Stimulated activated effector memory CD8-positive, alpha-beta T cell treated with anti-CD3 and anti-CD28 coated beads, Interleukin-12 subunit alpha, Interleukin-12 subunit beta, amount 100 ng/mL, for 72 hours (primary cell): ENCODE results near the gene ZNF576.
A peak's percentile ranks its signal among the peaks of the same experiment; 100 is the strongest.
"Not testable (repeated sequence)": the region's sequence is repeated elsewhere in the genome, so short reads cannot be mapped to it uniquely, and the experiment has no call there.

Experiments
- ATAC-seq: fragments of 150-1000 bp; cut with Tn5 transposase; 2 replicates; pipeline ENCODE4 v1.10.0; 2021
- DNase-seq, 2 donors: peaks; one replicate each; pipeline ENCODE4 v3.0.0; 2021 to 2022; ENCODE audit warnings: low spot score in 2 of 2
- H3K27ac Mint-ChIP-seq: one replicate; pipeline ENCODE4 v1.8.0; 2022; ENCODE audit warnings: mild to moderate bottlenecking, mixed read lengths
- H3K36me3 Mint-ChIP-seq: one replicate; pipeline ENCODE4 v1.8.0; 2022; ENCODE audit warnings: mild to moderate bottlenecking, mixed read lengths
- H3K4me1 Mint-ChIP-seq: one replicate; pipeline ENCODE4 v1.8.0; 2022; ENCODE audit warnings: mixed read lengths
- H3K4me3 Mint-ChIP-seq: one replicate; pipeline ENCODE4 v1.8.0; 2022; ENCODE audit warnings: mild to moderate bottlenecking, mixed read lengths
- H3K9me3 Mint-ChIP-seq: one replicate; pipeline ENCODE4 v1.8.0; 2022; ENCODE audit warnings: mixed read lengths

The ZNF576 gene

GRCh38 chr19:43563816-43564457 is 32.5 kb upstream of the ZNF576 start:
- peak overlapping the region; percentile 57 for H3K4me3 Mint-ChIP-seq
- peaks cover 53% of the 10 kb centered on the region for H3K4me1 Mint-ChIP-seq
- no peak for DNase-seq
- ATAC-seq, result no peak
- no peaks in the 10 kb centered on the region for H3K9me3 Mint-ChIP-seq
- H3K27ac Mint-ChIP-seq, result peak overlapping the region; percentile 93
- peaks cover 46% of the 10 kb centered on the region for H3K36me3 Mint-ChIP-seq

- peak overlapping the region; percentile 93 for H3K27ac Mint-ChIP-seq
- peaks cover 55% of the 10 kb centered on the region for H3K4me1 Mint-ChIP-seq
- ATAC-seq (no peak), DNase-seq (no peak)
- H3K4me3 Mint-ChIP-seq, result no peak overlapping the region
- peaks cover 38% of the 10 kb centered on the region for H3K36me3 Mint-ChIP-seq
- no peaks in the 10 kb centered on the region for H3K9me3 Mint-ChIP-seq
Measured at GRCh38 chr19:43564800-43565199, 31.6 kb upstream of the ZNF576 start.

- no peak for DNase-seq
- H3K4me3 Mint-ChIP-seq, result no peak overlapping the region
- no peak for ATAC-seq
- no peaks in the 10 kb centered on the region for H3K9me3 Mint-ChIP-seq
- no peaks in the 10 kb centered on the region for H3K36me3 Mint-ChIP-seq
- H3K4me1 Mint-ChIP-seq, result peaks cover 36% of the 10 kb centered on the region
- peak overlapping the region; percentile 65 for H3K27ac Mint-ChIP-seq
Measured at GRCh38 chr19:43569657-43570056, 26.7 kb upstream of the ZNF576 start.

DNA sequence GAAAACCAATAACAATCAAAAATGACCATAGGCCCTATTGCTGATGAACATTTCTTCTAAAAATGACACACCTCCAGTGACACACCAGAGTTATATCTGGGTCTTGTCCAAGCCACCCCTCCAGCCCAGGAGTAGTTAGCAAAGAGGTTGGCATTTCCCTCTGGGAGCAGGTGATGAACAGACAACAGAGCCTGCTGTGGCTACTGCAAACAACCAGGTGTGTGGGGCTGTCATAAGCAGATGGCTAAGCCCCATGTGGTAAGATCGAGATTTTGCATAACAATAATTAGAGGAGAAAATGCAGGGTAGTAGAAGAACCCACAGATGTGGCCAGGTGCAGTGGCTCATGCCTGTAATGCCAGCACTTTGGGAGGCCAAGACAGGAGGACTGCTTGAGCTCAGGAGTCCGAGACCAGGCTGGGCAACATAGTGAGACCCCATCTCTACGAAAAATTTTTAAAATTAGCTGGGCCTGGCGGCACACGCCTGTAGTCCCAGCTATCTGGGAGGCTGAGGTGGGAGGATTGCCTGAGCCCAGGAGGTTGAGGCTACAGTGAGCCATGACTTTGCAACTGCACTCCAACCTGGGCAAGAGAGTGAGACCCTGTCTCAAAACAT is 26.1 kb upstream of the ZNF576 start:
- Mint-ChIP-seq H3K4me1 (peaks cover 36% of the 10 kb centered on the region), H3K36me3 (peaks cover 4% of the 10 kb centered on the region), H3K9me3 (no peaks in the 10 kb centered on the region), H3K4me3 (no peak overlapping the region), H3K27ac (peak overlapping the region; percentile 65)
- ATAC-seq (no peak), DNase-seq (no peak)

GRCh38 chr19:43572171-43572588 is 24.2 kb upstream of the ZNF576 start:
- Mint-ChIP-seq H3K9me3 (no peaks in the 10 kb centered on the region), H3K27ac (peak overlapping the region; percentile 76), H3K36me3 (peaks cover 10% of the 10 kb centered on the region), H3K4me3 (no peak overlapping the region), H3K4me1 (peaks cover 47% of the 10 kb centered on the region)
- ATAC-seq (no peak), DNase-seq (no peak)

DNA sequence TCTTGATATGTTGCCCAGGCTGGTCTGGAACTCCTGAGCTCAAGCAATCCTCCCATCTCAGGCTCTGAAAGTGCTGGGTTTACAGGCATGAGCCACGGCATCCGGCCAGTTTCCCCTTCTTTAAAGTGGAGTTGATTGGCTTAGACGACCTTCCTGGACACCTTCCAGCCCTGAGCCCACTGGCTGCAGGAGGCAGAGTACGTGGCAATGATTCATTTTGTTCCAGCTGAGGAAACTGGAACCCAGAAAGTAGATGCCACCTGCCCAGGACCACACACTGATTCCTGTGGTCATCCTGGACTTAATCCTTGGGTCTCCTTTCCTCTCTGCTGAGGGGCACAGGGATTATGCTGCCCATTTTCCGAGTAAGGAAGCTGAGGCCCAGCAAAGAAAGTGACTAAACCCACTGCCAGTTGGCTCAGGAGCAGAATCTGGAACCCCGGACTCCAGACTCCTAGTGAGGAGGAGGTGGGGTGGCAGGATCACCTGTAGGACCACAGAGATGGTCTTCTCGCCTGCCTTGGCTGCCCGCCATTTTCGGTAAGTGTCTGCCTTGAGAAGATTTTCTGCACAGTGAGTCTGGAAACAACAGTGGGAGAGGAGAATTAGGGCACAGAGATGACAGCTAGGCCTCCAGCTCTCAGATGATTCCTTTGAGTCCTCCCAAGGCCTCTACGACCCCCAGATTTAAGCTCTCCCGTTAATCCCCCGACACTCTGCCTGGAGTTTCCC is 21.8 kb upstream of the ZNF576 start:
- peaks cover 15% of the 10 kb centered on the region for H3K36me3 Mint-ChIP-seq
- no peak for ATAC-seq
- peaks cover 62% of the 10 kb centered on the region for H3K4me1 Mint-ChIP-seq
- no peak for DNase-seq
- no peaks in the 10 kb centered on the region for H3K9me3 Mint-ChIP-seq
- peak overlapping the region; percentile 99 for H3K4me3 Mint-ChIP-seq
- H3K27ac Mint-ChIP-seq, result peak overlapping the region; percentile 98

- peak within 1 kb of the TSS; percentile 99 for H3K4me3 Mint-ChIP-seq
- H3K4me1 Mint-ChIP-seq, result peaks cover 62% of the 10 kb centered on the region
- DNase-seq, result peak; percentile 77 to 94
- ATAC-seq, result peak; percentile 99
- H3K27ac Mint-ChIP-seq, result peak within 1 kb of the TSS; percentile 98
- H3K9me3 Mint-ChIP-seq, result no peaks in the 10 kb centered on the region
- H3K36me3 Mint-ChIP-seq, result peaks cover 15% of the 10 kb centered on the region
Measured at GRCh38 chr19:43575156-43575950, 21.0 kb upstream of the ZNF576 start, which contains the start of the genes PINLYP and XRCC1. TSS of gene PINLYP (plus strand) at chr19:43575801. CDS start at chr19:43577192, 1,391 bp downstream. TSS of gene XRCC1 (minus strand) at chr19:43575527. CDS start at chr19:43575458, 69 bp downstream.

DNA sequence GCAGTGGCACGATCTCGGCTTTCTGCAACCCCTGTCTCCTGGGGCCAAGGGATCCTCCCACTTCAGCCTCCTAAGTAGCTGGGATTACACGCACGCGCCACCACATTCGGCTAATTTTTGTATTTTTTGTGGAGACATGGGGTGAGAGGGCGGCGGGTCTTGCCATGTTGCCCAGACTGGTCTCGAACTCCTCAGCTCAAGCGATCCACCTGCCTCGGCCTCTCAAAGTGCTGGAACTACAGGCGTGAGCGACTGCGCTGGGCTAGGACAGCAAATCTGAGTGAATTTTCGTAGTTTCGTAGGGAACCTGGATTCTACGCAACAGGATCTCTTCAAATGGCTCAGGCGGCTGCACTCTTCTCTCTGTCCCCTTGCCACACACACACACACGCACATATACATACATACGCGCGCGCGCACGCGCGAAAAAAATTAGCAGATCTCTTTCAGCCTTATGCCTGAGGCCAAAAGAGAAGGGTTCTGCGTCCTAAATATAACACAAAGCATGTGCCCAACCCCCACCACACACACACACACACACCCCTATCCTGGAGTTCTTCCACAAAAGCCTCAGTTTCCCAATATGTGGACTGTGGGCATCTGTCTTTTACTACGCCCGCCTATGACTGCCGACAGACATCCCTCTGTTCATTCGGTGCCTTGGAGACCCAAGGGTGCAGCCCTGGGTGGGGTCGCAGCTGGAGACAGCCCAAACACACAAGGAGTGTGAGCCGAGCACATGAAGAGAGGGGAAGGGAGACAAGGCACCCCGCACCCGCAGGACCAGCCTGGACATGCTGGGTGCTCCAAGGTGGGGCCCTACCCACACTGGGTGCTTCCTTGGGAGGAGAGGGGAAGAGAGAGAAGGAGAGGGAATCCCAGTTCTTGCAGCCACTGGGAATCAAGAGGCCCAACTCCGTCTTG is 20.2 kb upstream of the ZNF576 start:
- Mint-ChIP-seq H3K4me3 (peak overlapping the region; percentile 99), H3K27ac (peak overlapping the region; percentile 98), H3K36me3 (peaks cover 15% of the 10 kb centered on the region), H3K9me3 (no peaks in the 10 kb centered on the region), H3K4me1 (peaks cover 58% of the 10 kb centered on the region)
- DNase-seq (no peak), ATAC-seq (no peak)

DNA sequence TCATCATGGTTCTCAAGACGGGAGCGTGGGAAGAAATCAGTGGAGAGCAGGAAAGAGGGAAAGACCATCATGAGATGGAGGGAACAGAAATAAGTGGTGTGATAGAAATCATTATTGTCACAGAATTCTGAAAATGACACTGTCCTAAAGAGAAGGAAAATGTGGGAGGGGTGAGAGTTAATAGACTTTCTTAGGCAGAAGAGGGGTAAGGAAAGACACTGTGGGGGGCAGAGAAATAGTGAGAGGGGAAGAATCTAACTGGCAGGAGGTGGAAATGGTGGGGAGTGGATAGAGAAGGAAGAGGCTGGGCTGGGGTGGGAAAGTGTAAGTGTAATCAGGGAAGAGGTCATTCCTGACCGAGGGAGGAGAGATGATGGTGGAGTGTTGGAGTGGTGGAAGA is 17.6 kb upstream of the ZNF576 start:
- Mint-ChIP-seq H3K9me3 (no peaks in the 10 kb centered on the region), H3K4me1 (peaks cover 48% of the 10 kb centered on the region), H3K4me3 (peak overlapping the region; percentile 75), H3K27ac (peak overlapping the region; percentile 44), H3K36me3 (peaks cover 15% of the 10 kb centered on the region)
- ATAC-seq (no peak), DNase-seq (no peak)

GRCh38 chr19:43581467-43581866 is 14.9 kb upstream of the ZNF576 start:
- H3K4me3 Mint-ChIP-seq, result peak overlapping the region; percentile 75
- peaks cover 13% of the 10 kb centered on the region for H3K36me3 Mint-ChIP-seq
- H3K27ac Mint-ChIP-seq, result peak overlapping the region; percentile 8
- DNase-seq (no peak), ATAC-seq (no peak)
- H3K4me1 Mint-ChIP-seq, result peaks cover 43% of the 10 kb centered on the region
- H3K9me3 Mint-ChIP-seq, result no peaks in the 10 kb centered on the region

- Mint-ChIP-seq H3K36me3 (peaks cover 13% of the 10 kb centered on the region), H3K27ac (peak overlapping the region; percentile 8), H3K9me3 (no peaks in the 10 kb centered on the region), H3K4me1 (peaks cover 36% of the 10 kb centered on the region), H3K4me3 (peak overlapping the region; percentile 75)
- DNase-seq, result no peak
- ATAC-seq, result no peak
Measured at GRCh38 chr19:43582495-43582894, 13.9 kb upstream of the ZNF576 start.

DNA sequence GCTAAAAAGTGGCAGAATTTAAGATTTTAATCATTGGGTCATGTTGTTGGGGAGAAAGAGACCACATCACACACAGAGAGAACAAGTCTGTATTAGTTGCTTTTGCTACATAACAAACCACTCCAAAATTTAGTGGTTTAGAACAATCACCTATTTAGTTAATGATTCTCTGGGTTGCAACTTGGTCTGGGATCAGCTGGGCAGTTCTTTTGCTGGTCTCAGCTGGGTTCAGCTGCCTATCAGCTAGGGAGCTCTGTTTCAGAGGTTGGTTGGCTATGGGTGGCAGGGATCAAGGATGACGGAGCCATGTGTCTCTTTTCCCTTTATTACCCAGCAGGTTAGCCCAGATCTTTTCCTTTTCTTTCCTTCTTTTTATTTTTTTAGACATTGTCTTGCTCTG is 11.9 kb upstream of the ZNF576 start:
- peaks cover 7% of the 10 kb centered on the region for H3K36me3 Mint-ChIP-seq
- ATAC-seq (no peak), DNase-seq (no peak)
- H3K9me3 Mint-ChIP-seq, result no peaks in the 10 kb centered on the region
- no peak overlapping the region for H3K4me3 Mint-ChIP-seq
- peaks cover 28% of the 10 kb centered on the region for H3K4me1 Mint-ChIP-seq
- peak overlapping the region; percentile 83 for H3K27ac Mint-ChIP-seq

DNA sequence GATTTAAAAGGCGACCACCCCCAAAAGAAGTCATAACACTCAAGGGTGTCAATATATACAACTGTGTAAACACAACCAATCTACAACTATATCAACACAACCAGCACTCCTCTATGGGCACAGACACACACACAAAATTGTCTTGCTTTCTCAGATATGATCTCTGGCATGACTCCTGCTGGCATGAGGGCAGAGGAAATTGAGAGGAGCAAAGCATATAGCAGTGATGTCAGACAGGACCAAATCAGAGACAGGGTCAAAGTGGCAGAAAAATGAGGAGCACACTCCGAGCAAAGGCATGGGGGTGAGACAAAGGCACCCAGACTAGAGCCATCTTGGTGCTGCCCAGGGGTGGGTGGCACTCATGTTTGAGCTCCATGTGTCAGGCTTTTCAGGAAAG is 10.0 kb upstream of the ZNF576 start:
- ATAC-seq, result no peak
- Mint-ChIP-seq H3K9me3 (no peaks in the 10 kb centered on the region), H3K27ac (peak overlapping the region; percentile 49)

GRCh38 chr19:43587029-43587428 is 9.4 kb upstream of the ZNF576 start:
- not testable (repeated sequence) for H3K9me3 Mint-ChIP-seq, H3K4me3 Mint-ChIP-seq, ATAC-seq, H3K27ac Mint-ChIP-seq, DNase-seq
- Mint-ChIP-seq H3K4me1 (peaks cover 24% of the 10 kb centered on the region), H3K36me3 (peaks cover 26% of the 10 kb centered on the region)

More for the DNA sequence above, 10.0 kb upstream of the ZNF576 start:
- Mint-ChIP-seq H3K4me3 (no peak overlapping the region), H3K36me3 (peaks cover 19% of the 10 kb centered on the region), H3K4me1 (peaks cover 24% of the 10 kb centered on the region)
- DNase-seq, result no peak
